Epithelial cell of esophagus (primary cell): ENCODE measurements around the gene TENM3.
A peak's percentile ranks its signal among the peaks of the same experiment; 100 is the strongest.

Experiments used
- DNase-seq: peaks from one replicate; pipeline ENCODE4 v3.0.0; 2010; ENCODE audit warnings: low read depth
- H3K4me3 ChIP-seq: 2 replicates; pipeline ENCODE4 v1.5.1; 2011; ENCODE audit warnings: mild to moderate bottlenecking, low read length, control low read depth
- CTCF ChIP-seq: IDR thresholded peaks from 2 replicates; pipeline ENCODE4 v1.5.1; 2011; ENCODE audit warnings: low read depth, mild to moderate bottlenecking, low read length, control low read depth, inconsistent platforms; ENCODE audit not compliant: insufficient read depth; ENCODE audit errors: missing control alignments

The TENM3 gene

GRCh38 chr4:182640932-182641331 lies 397.7 kb downstream of the TENM3 start:
- no peak for DNase-seq
- no peak overlapping the region for H3K4me3 ChIP-seq
- no peak for TF ChIP-seq CTCF

- H3K4me3 ChIP-seq = no peak overlapping the region
- TF ChIP-seq CTCF = no peak
- no peak for DNase-seq
These were observed 399.6 kb downstream of the TENM3 start for GRCh38 chr4:182642831-182643230.

GRCh38 chr4:182643801-182644682 lies 400.8 kb downstream of the TENM3 start:
- H3K4me3 ChIP-seq = no peak overlapping the region
- peak; percentile 3 for DNase-seq
- TF ChIP-seq CTCF = no peak

GRCh38 chr4:182644683-182645050 lies 401.5 kb downstream of the TENM3 start:
- no peak for DNase-seq
- TF ChIP-seq CTCF = no peak
- no peak overlapping the region for H3K4me3 ChIP-seq

- DNase-seq = no peak
- TF ChIP-seq CTCF = no peak
- H3K4me3 ChIP-seq = no peak overlapping the region
These were observed 402.3 kb downstream of the TENM3 start for GRCh38 chr4:182645511-182645910.

GRCh38 chr4:182647646-182648300 lies 404.6 kb downstream of the TENM3 start:
- no peak overlapping the region for H3K4me3 ChIP-seq
- TF ChIP-seq CTCF = no peak

More at GRCh38 chr4:182647646-182648300, 404.6 kb downstream of the TENM3 start:
- DNase-seq = no peak
